Measurements from ENCODE around the gene GUCY1A2. TPM values are rescaled to one million over a fixed set of nuclear protein-coding genes. Genes with fewer than 3 reads are reported as not detected.

GUCY1A2 gene
- polyA plus RNA-seq, 6 donors from 2014 or later, result not detected

DNA sequence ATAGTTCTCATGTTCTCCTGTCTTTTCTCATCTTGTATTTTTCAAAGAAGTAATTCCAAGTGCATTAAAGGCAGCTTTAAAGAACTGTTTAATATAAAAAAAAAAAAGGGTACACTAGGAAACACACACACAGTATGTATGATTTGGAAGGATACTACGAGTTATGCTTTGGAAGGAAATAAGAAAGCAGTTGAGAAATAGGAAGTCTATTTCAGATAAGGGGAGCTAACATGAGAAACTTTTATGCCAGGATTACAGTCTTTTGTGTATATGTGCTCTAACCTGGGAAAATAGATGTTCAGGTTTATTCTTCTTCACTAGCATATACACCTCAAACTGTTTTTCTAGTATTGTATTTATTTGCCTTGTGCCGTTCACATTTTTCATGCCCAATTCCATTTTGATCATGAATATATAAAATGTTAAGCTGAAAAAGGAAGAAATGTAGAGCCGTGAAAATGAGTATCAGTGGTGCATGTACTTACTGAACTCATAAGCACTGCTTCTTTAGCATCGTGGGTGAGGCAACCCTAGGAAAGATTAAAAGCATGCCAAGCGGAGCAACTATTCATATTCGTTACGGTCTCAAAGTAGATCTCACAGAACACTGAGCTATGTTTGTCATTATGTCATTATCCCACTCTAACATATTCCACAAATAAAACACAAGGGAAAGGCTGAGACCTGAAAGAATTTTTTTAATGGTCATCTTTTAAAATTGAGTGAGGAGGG, 59.6 kb downstream of the GUCY1A2 start:
- Mint-ChIP-seq H3K9me3 (peaks cover 0 to 7% (median 0%) of the 10 kb centered on the region in 7 donors), H3K36me3 (no peaks in the 10 kb centered on the region), H3K4me3 (no peak overlapping the region), H3K27me3 (no peaks in the 10 kb centered on the region), H3K27ac (no peak overlapping the region), H3K4me1 (no peaks in the 10 kb centered on the region)
- ATAC-seq (ENCODE audit: low read depth in 2 of 2), result no peak
- no peak for DNase-seq

DNA sequence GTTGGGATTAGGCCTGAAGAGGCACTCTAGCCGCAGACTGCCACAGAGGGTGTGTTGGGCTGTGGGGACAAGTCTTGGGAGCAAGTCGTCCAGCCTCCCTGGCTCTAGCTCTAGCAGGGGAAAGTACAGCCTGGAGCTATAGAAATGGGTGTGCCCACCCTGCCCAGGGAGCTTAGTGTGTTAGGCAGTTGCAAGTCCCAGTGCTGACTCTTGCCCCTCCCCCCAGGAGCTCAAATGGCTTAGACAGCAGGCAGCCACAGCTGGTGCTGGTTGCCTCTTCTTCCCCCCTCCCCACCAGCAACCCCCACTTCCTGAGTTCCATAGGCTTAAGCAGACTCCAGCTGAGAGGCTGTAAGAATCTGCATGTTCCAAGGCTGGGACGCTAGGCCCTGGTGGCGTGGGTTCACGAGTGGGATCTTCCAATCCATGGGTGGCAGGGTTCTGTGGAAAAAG, 61.2 kb downstream of the GUCY1A2 start:
- Mint-ChIP-seq H3K4me3 (no peak overlapping the region), H3K27me3 (no peaks in the 10 kb centered on the region), H3K4me1 (no peaks in the 10 kb centered on the region), H3K9me3 (peaks cover 0 to 7% (median 0%) of the 10 kb centered on the region in 7 donors), H3K27ac (no peak overlapping the region), H3K36me3 (no peaks in the 10 kb centered on the region)
- DNase-seq, result no peak
- no peak for ATAC-seq (ENCODE audit: low read depth in 2 of 2)

DNA sequence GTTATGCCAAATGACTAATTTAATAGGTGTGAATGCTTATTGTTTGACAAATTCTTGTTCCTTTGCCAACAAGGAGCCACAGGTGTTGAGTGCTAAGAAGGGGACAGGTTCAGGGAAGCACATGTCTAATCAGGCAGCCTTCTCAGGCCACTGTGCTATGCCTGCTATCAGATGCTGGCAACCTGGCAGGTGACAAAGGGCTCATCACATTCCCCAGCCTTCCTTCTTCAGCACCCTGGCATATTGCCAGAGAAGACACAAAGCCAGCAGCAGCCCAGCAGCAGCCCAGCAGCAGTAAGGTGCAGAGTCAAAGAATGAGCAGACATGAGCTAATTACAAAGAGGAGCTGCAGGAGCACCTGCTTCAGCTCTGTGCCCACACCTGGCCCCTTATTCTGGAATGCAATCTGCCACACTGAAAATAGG, 68.2 kb downstream of the GUCY1A2 start:
- DNase-seq (no peak), ATAC-seq (ENCODE audit: low read depth in 2 of 2) (no peak)
- Mint-ChIP-seq H3K4me3 (no peak overlapping the region), H3K36me3 (no peaks in the 10 kb centered on the region), H3K9me3 (peaks cover 0 to 8% (median under 1%) of the 10 kb centered on the region in 7 donors), H3K4me1 (no peaks in the 10 kb centered on the region), H3K27ac (no peak overlapping the region), H3K27me3 (no peaks in the 10 kb centered on the region)

DNA sequence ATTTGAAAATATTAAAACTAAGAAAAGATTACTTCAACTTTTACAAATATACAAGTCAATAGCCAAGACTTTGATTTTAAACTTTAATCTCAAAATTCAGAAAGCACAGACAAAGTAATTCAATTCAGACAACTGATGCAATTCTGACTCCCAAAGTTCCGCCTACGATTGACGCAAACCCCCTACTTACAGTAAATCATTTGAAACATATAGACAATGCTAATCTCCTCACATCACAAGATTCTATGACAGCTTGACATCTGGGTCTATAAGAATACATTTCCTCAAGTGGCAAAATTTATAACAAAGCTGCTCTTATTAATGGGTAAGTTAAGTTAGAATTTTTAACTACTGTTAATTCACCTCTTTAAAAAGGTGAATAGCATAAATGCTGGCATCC, 75.2 kb downstream of the GUCY1A2 start:
- no peak overlapping the region for H3K27ac Mint-ChIP-seq
- H3K4me1 Mint-ChIP-seq, result no peaks in the 10 kb centered on the region
- ATAC-seq (ENCODE audit: low read depth in 2 of 2) (no peak), DNase-seq (no peak)
- no peaks in the 10 kb centered on the region for H3K27me3 Mint-ChIP-seq
- peaks cover 0 to 10% (median 0%) of the 10 kb centered on the region in 7 donors for H3K9me3 Mint-ChIP-seq
- H3K4me3 Mint-ChIP-seq, result no peak overlapping the region
- H3K36me3 Mint-ChIP-seq, result no peaks in the 10 kb centered on the region

DNA sequence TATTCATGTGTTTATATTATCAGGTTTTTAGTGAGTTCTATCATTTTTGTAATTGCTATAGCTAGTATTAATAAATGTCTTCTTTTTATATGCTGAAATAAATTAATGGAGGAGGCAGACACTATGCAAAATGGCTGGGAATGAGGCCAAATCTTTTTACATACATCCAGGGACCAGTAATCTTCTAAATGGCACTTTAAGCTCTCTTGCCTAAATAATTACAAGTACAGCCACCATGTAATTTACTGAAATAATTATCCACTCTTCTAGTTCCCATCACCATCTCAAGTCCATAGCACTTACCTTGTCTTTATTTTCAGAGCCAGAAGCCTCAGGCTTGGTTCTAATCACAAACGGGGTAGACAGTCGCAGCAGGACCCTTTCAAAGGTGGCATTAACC, 79.1 kb downstream of the GUCY1A2 start:
- ATAC-seq (ENCODE audit: low read depth in 2 of 2) (no peak), DNase-seq (no peak)
- Mint-ChIP-seq H3K4me1 (no peaks in the 10 kb centered on the region), H3K27me3 (no peaks in the 10 kb centered on the region), H3K9me3 (peaks cover 0 to 11% (median 0%) of the 10 kb centered on the region in 7 donors), H3K36me3 (no peaks in the 10 kb centered on the region), H3K27ac (no peak overlapping the region), H3K4me3 (no peak overlapping the region)

DNA sequence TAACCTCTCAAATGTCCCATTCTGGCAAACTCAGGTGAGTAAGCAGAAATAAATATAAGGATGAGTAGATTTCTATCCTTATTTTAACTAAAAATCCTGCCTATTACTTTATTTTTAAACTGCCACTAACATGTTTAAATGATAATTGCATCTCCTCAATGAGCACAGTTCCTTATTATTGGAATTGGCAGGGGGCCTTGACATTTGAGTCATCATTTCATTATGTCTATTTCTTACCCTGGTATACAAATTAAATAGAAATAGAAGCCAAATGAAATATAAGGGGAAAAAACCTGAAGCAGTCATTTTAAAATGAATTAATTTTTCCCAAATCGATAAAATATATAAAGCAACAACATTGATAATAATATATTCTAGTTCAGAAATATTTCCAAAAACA, 81.2 kb downstream of the GUCY1A2 start:
- ATAC-seq (ENCODE audit: low read depth in 2 of 2), result no peak

DNA sequence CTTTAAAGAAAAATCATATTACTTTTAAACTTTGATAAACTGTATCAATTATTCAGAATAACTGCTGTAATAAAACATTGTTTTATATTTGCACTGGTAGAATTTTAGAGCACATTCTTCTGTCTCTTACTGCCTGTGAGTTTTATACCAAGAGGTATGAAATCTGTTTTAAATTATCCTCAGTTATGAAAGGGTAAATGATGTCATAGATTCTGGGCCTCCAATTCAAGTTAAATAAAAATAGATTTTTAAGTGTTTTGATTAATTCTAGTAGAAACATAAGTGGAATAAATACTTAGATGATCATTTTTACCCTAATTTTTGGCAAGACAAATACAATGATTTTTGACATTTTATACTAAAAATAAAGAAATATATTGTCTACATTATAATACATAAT, 93.0 kb downstream of the GUCY1A2 start:
- no peaks in the 10 kb centered on the region for H3K27me3 Mint-ChIP-seq
- no peak for ATAC-seq (ENCODE audit: low read depth in 2 of 2)
- no peak overlapping the region for H3K27ac Mint-ChIP-seq
- peaks cover 0 to 5% (median 0%) of the 10 kb centered on the region in 7 donors for H3K9me3 Mint-ChIP-seq
- H3K36me3 Mint-ChIP-seq, result no peaks in the 10 kb centered on the region
- DNase-seq, result no peak
- H3K4me3 Mint-ChIP-seq, result no peak overlapping the region
- no peaks in the 10 kb centered on the region for H3K4me1 Mint-ChIP-seq

More for the DNA sequence above, 81.2 kb downstream of the GUCY1A2 start:
- no peaks in the 10 kb centered on the region for H3K4me1 Mint-ChIP-seq
- no peaks in the 10 kb centered on the region for H3K36me3 Mint-ChIP-seq
- H3K9me3 Mint-ChIP-seq, result peaks cover 0 to 11% (median 0%) of the 10 kb centered on the region in 7 donors
- no peaks in the 10 kb centered on the region for H3K27me3 Mint-ChIP-seq
- H3K27ac Mint-ChIP-seq, result no peak overlapping the region
- no peak for DNase-seq
- no peak overlapping the region for H3K4me3 Mint-ChIP-seq

DNA sequence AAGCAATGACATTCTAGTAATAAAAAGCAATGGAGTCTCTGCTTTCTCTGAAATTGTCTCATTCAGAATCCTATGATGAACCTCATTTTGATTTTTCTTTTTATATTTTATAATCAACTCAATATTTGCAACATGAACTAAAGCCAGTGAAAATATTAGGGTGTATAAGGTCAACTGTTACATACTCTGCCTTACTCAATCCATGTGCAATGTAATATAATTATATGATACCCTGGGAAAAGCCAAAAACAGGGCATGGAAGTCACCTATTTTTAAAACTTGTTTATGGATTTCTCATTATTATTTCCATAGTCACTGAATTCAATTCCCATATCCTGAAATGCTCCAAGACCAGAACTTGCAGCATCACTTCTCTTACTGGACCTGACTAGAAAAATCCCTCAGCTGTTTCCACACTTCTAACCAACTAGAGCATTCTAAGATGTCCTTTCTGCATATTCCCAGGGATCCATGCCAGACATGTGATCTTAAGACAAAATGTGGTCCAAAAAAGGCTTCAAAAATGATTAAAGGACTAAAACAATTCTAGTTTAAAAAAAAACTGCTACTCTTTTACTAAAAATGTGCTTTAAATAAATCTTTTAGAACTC, 97.3 kb downstream of the GUCY1A2 start:
- Mint-ChIP-seq H3K9me3 (peaks cover 0 to 5% (median 3%) of the 10 kb centered on the region in 7 donors), H3K27me3 (no peaks in the 10 kb centered on the region)

DNA sequence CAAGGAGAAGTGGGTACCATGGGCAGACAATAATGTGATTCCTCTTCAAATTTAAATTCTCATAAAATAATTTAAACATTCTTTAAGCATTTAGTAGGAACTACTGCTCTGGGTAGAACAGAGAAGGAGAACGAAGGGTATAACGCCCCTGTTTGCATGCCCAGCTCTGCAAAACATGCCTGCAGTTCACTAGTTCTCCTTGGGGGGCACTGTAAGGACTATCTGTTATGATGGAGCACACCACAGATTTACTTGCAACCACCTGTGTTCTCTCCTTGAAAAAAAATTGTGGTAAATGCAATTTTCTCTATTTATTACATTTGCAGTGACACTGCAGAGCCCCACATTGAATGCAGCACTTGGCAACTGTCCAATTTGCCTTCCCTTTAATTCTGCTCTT, 100.3 kb downstream of the GUCY1A2 start:
- ATAC-seq (ENCODE audit: low read depth in 2 of 2) (no peak), DNase-seq (no peak)
- Mint-ChIP-seq H3K4me3 (no peak overlapping the region), H3K27ac (no peak overlapping the region), H3K4me1 (no peaks in the 10 kb centered on the region), H3K36me3 (no peaks in the 10 kb centered on the region), H3K9me3 (peaks cover 0 to 5% (median 3%) of the 10 kb centered on the region in 7 donors), H3K27me3 (no peaks in the 10 kb centered on the region)

More for the DNA sequence above, 97.3 kb downstream of the GUCY1A2 start:
- H3K4me1 Mint-ChIP-seq, result no peaks in the 10 kb centered on the region
- ATAC-seq (ENCODE audit: low read depth in 2 of 2), result no peak
- no peak overlapping the region for H3K27ac Mint-ChIP-seq
- no peak overlapping the region for H3K4me3 Mint-ChIP-seq
- no peak for DNase-seq
- H3K36me3 Mint-ChIP-seq, result no peaks in the 10 kb centered on the region

DNA sequence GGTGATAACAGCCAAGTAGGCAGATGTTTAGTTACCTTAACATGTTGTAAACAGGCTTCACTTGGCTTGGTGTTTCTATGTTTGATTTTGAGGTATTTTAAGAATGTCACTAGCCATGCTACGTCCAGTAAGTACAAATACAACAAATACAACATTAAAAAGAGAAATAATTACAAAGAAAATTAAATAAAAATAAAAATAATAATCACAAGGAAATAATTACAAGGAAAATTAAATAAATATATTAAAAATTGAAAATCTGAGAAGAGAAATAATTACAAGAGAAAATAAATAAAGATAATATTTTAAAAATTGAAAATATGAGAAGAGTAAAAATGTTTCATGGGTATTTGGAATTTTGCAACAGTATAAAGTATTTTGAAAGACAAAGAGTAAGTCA, 103.9 kb downstream of the GUCY1A2 start:
- Mint-ChIP-seq H3K9me3 (peaks cover 0 to 5% (median 3%) of the 10 kb centered on the region in 7 donors), H3K36me3 (no peaks in the 10 kb centered on the region), H3K4me3 (no peak overlapping the region), H3K4me1 (no peaks in the 10 kb centered on the region), H3K27me3 (no peaks in the 10 kb centered on the region), H3K27ac (no peak overlapping the region)
- ATAC-seq (ENCODE audit: low read depth in 2 of 2), result no peak
- DNase-seq, result no peak

DNA sequence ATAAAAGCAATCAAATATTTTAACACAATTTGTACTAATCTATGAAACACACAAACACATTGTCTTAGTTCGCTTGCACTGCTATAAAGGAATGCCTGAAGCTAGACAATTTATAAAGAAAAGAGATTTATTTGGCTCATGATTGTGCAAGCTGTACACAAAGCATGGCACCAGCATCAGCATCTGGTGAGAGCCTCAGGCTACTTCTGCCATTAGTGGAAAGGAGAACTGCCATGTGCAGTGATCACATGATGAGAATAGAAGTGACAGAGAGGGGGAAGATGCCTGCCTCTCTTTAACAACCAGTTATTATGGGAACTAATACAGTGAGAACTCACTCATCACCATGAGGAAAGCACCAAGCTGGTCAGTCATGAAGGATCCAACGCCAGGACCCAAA, 105.1 kb downstream of the GUCY1A2 start:
- Mint-ChIP-seq H3K4me3 (no peak overlapping the region), H3K27ac (no peak overlapping the region), H3K9me3 (peaks cover 0 to 5% (median 1%) of the 10 kb centered on the region in 7 donors), H3K36me3 (no peaks in the 10 kb centered on the region), H3K27me3 (no peaks in the 10 kb centered on the region), H3K4me1 (no peaks in the 10 kb centered on the region)
- DNase-seq (no peak), ATAC-seq (ENCODE audit: low read depth in 2 of 2) (no peak)

DNA sequence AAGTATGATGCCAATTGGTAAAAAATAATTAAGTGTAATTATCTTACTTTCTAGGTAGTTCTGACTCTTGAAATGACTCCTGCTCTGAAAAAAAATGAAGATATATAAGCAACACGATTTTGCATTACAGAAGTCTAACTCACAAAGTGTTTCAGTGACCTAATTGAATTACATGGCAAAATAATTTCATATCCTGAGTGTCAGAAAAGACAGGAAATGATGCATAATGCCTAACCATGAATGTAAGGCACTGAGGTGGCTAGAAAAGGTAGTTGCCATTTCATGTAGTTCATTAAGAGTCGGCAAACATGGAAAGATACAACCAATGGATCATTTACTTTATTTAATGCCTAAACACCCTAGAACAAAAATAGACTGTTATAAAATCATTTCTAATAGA, 113.5 kb downstream of the GUCY1A2 start:
- no peak for DNase-seq
- Mint-ChIP-seq H3K36me3 (no peaks in the 10 kb centered on the region), H3K9me3 (peaks cover 0 to 4% (median 0%) of the 10 kb centered on the region in 7 donors), H3K4me1 (no peaks in the 10 kb centered on the region), H3K27me3 (no peaks in the 10 kb centered on the region), H3K27ac (no peak overlapping the region), H3K4me3 (no peak overlapping the region)
- ATAC-seq (ENCODE audit: low read depth in 2 of 2), result no peak

DNA sequence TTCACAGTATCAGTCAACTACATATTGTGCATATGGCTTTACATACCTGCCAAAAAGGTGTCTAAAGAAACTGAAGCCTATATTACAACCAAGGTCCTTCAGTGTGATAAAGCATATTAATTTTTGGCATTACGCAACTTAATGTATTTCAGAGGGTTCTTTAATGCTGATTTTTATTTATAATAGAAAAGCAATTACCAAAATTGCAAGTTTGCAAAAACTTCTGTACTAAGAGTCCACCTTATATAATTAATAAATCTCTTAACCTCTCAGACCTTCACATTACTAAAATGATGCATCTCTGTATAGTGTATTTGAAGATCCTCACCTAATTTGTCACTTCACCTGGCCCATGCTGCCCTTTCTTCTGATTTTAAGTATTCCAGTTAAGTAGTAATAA, 128.6 kb downstream of the GUCY1A2 start:
- ATAC-seq (ENCODE audit: low read depth in 2 of 2) (no peak), DNase-seq (no peak)
- Mint-ChIP-seq H3K36me3 (no peaks in the 10 kb centered on the region), H3K27ac (no peak overlapping the region), H3K4me3 (no peak overlapping the region), H3K9me3 (peaks cover 0 to 4% (median 0%) of the 10 kb centered on the region in 7 donors), H3K27me3 (no peaks in the 10 kb centered on the region), H3K4me1 (no peaks in the 10 kb centered on the region)

DNA sequence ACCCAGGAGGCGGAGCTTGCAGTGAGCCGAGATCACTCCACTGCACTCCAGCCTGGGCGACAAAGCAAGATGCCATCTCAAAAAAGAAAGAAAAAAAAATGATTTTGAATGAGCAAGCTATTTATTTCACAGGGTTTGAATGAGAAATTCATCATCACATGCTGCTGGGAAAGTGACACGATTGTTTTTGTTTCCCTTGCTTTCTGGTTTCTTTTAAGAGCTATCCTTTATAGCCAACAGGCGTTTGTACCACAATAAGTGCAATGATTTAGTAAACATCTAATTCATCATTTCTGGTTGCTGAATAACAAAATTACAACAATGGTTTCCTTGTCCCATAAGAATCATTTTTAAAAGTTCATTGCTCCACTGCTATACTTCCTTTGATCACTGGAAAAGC, 129.9 kb downstream of the GUCY1A2 start:
- H3K4me3 Mint-ChIP-seq, result no peak overlapping the region
- no peak for DNase-seq
- H3K27ac Mint-ChIP-seq, result no peak overlapping the region
- H3K27me3 Mint-ChIP-seq, result no peaks in the 10 kb centered on the region
- no peaks in the 10 kb centered on the region for H3K36me3 Mint-ChIP-seq
- H3K9me3 Mint-ChIP-seq, result peaks cover 0 to 8% (median 5%) of the 10 kb centered on the region in 7 donors
- no peak for ATAC-seq (ENCODE audit: low read depth in 2 of 2)
- H3K4me1 Mint-ChIP-seq, result no peaks in the 10 kb centered on the region

Measured in naive B cell (primary cell).